ENCODE results near the gene USP12. TPM values are rescaled to one million over a fixed set of nuclear protein-coding genes. Genes with fewer than 3 reads are reported as not detected.

USP12 gene
- total and polyA plus RNA-seq, 10 donors = 13.3 to 37.3 (median 28.3) TPM

DNA sequence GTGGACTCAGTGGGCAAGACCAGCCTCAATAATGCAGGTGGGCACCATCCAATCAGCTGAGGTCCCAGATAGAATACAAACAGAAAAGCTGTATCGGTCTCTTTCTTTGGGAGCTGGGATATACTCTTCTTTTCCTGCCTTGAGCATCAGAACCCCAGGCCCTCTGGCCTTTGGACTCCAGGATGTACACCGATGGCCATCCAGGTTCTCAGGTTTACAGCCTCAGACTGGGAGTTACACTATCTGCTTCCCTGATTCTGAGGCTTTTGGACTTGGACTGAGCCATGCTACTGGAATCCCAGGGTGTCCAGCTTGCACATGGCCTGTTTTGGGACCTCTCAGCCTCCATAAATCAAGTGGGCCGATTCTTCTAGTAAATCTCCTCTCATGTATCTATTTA lies 27.6 kb upstream of the USP12 start:
- H3K4me3 ChIP-seq = no peak overlapping the region
- H3K27ac ChIP-seq = no peak overlapping the region
- DNase-seq = no peak
- H3K9me3 ChIP-seq = peaks cover 0 to 6% (median 0%) of the 10 kb centered on the region in 8 donors
- TF ChIP-seq, protein P1, sequence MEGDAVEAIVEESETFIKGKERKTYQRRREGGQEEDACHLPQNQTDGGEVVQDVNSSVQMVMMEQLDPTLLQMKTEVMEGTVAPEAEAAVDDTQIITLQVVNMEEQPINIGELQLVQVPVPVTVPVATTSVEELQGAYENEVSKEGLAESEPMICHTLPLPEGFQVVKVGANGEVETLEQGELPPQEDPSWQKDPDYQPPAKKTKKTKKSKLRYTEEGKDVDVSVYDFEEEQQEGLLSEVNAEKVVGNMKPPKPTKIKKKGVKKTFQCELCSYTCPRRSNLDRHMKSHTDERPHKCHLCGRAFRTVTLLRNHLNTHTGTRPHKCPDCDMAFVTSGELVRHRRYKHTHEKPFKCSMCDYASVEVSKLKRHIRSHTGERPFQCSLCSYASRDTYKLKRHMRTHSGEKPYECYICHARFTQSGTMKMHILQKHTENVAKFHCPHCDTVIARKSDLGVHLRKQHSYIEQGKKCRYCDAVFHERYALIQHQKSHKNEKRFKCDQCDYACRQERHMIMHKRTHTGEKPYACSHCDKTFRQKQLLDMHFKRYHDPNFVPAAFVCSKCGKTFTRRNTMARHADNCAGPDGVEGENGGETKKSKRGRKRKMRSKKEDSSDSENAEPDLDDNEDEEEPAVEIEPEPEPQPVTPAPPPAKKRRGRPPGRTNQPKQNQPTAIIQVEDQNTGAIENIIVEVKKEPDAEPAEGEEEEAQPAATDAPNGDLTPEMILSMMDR (IDR thresholded peaks at IDR 0.05 in 8 of 11, conservative IDR thresholded peaks at IDR 0.05 in 3 of 11) = no peak
- TF ChIP-seq POLR2AphosphoS5 (IDR thresholded peaks at IDR 0.05) (no peak), POLR2A (IDR thresholded peaks at IDR 0.05) (no peak)
- H3K4me1 ChIP-seq = no peaks in the 10 kb centered on the region
- WGBS, 5 donors = 85 to 96% (median 92%) methylated on average over 3 of the region's 3 CpGs
- no peaks in the 10 kb centered on the region for H3K36me3 ChIP-seq
- intact Hi-C loops (cut with DNase I; ENCODE audit: low total_unique reads) = no loop called here
- peaks cover 0 to 26% (median 0%) of the 10 kb centered on the region in 7 donors for H3K27me3 ChIP-seq (replicated peaks in 1 of 7)

DNA sequence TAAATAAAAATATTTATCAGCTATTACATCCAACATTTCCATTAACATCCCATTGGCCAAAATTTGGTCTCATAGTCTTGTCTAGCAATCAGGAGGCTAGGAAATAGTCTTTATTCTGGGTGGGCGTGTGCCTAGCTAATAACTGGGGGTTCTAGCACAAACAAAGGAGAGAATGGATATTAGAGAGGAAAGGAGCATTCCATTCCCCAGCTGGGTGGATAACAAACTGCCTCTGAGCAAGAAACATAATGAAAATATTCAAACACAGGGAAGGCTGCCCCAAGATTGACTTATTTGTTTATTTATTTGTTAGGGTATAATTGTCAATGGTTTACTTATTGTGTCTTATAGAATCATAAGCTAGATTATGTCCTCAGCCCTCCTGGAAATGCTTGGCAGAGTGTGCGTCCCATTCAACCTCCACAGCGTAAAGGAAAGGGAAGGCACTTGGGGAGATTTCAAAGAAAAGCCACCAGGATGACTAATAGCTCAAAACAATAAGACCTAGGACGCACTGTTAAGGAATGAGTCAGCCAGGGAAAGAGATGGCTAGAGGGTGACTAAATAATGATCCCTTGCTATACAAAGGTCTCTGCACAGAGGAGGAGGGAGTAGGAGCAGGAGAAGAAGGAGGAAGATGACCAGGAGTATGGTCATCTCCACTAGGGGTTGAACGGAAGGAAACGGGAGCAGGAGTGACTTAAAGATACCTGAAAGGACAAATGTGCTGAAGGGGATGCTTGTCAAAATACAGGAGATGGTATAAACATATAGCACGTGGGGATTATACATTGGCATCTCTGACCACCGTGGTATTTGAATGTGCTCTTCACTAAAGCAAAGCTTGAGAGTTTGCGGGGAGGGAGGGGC lies 23.5 kb upstream of the USP12 start:
- intact Hi-C loops (cut with DNase I; ENCODE audit: low total_unique reads) = no loop called here
- DNase-seq = no peak
- Histone ChIP-seq H3K4me3 (no peak overlapping the region), H3K9me3 (peaks cover 0 to 6% (median 0%) of the 10 kb centered on the region in 8 donors), H3K36me3 (no peaks in the 10 kb centered on the region), H3K4me1 (no peaks in the 10 kb centered on the region), H3K27ac (no peak overlapping the region), H3K27me3 (replicated peaks in 1 of 7) (peaks cover 0 to 28% (median 0%) of the 10 kb centered on the region in 7 donors)
- 55 to 69% (median 62%) methylated on average over 9 of the region's 9 CpGs for WGBS, 5 donors
- TF ChIP-seq, protein P1 (IDR thresholded peaks at IDR 0.05 in 8 of 11, conservative IDR thresholded peaks at IDR 0.05 in 3 of 11) = no peak
- no peak for TF ChIP-seq POLR2AphosphoS5 (IDR thresholded peaks at IDR 0.05)
- no peak for TF ChIP-seq POLR2A (IDR thresholded peaks at IDR 0.05)

DNA sequence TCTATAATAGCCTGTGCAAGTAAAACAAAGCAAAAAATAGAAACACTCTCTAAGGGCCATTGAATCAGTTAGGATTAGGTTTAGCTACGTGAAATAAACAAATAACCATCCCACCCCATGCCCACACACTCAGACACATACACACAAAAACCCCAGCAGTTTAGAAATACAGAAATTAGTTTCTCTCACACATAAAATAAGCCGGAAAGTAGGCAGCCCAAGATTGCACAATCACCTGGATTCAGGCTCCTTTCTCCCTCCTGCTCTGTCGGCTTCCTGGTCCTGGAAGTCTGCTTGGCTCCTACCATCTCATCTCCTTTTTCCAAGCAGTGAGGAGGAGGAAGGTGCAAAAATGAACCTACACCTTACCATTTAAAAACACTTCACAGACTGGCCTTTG lies 22.6 kb upstream of the USP12 start:
- WGBS, 5 donors = 78 to 86% (median 84%) methylated on average over 3 of the region's 3 CpGs
- Histone ChIP-seq H3K4me1 (no peaks in the 10 kb centered on the region), H3K27me3 (replicated peaks in 1 of 7) (peaks cover 0 to 28% (median 0%) of the 10 kb centered on the region in 7 donors), H3K36me3 (no peaks in the 10 kb centered on the region), H3K9me3 (peaks cover 0 to 6% (median 0%) of the 10 kb centered on the region in 8 donors), H3K27ac (no peak overlapping the region), H3K4me3 (no peak overlapping the region)
- intact Hi-C loops (cut with DNase I; ENCODE audit: low total_unique reads) = no loop called here
- no peak for DNase-seq
- TF ChIP-seq POLR2AphosphoS5 (IDR thresholded peaks at IDR 0.05) (no peak), POLR2A (IDR thresholded peaks at IDR 0.05) (no peak)
- TF ChIP-seq, protein P1 (IDR thresholded peaks at IDR 0.05 in 8 of 11, conservative IDR thresholded peaks at IDR 0.05 in 3 of 11) = no peak

DNA sequence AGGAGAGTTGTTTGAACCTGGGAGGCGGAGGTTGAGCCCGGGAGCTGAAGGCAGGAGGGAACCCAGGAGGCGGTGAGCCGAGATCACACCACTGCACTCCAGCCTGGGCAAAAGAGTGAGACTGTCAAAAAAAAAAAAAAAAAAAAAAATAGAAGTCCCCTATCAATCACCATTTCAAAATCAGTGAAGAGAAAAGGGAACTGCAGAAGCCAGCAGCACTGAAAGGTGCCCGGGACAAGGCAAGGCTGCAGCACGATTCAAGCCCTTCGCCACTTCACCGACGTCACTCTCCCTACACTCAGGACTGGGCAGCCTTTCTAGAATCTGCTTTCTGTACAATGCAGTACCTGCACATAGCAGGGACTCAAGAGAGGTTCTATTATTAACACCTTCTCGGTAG lies 21.9 kb upstream of the USP12 start:
- TF ChIP-seq POLR2A (IDR thresholded peaks at IDR 0.05) (no peak), POLR2AphosphoS5 (IDR thresholded peaks at IDR 0.05) (no peak)
- TF ChIP-seq, protein P1 (IDR thresholded peaks at IDR 0.05 in 8 of 11, conservative IDR thresholded peaks at IDR 0.05 in 3 of 11) = no peak
- no peak for DNase-seq
- H3K9me3 ChIP-seq = peaks cover 0 to 6% (median 0%) of the 10 kb centered on the region in 8 donors
- no peaks in the 10 kb centered on the region for H3K4me1 ChIP-seq
- 88 to 92% (median 91%) methylated on average over 10 of the region's 10 CpGs for WGBS, 5 donors
- H3K27ac ChIP-seq = no peak overlapping the region
- H3K36me3 ChIP-seq = no peaks in the 10 kb centered on the region
- no peak overlapping the region for H3K4me3 ChIP-seq
- peaks cover 0 to 28% (median 0%) of the 10 kb centered on the region in 7 donors for H3K27me3 ChIP-seq (replicated peaks in 1 of 7)
- intact Hi-C loops (cut with DNase I; ENCODE audit: low total_unique reads) = no loop called here
